GM19463 (cell line): ENCODE data around the gene SLC2A13.
"Not testable (repeated sequence)": the region's sequence is repeated elsewhere in the genome, so short reads cannot be mapped to it uniquely, and the experiment has no call there.

Experiments
- ATAC-seq: cut with Tn5 transposase; IDR thresholded peaks from one replicate; pipeline ENCODE4 v1.9.1; 2021; ENCODE audit warnings: mild to moderate bottlenecking, moderate library complexity; ENCODE audit not compliant: unreplicated experiment

Gene SLC2A13

GRCh38 chr12:39935839-39936238, 170.0 kb downstream of the SLC2A13 start:
- no peak for ATAC-seq

- ATAC-seq, result peak; percentile 47
Measured at GRCh38 chr12:39935275-39935674, 170.6 kb downstream of the SLC2A13 start.

DNA sequence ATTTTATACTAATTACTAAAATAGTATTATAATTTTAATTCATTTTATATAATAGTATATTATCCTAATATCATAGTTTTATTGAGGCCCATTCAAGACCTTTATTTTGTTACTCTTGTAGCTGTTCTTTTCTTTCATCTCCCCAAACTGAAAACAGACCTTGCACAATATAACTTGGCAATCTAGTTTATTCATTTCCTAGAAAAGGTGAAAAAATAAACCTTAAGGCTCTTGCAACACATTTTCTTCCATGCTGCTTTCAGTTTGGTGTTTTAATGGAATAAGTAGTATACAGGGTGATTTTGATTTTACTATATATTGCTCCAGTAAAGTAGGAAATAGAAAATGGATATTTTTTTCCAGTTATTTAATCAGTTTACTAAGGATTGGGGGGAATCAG, 174.0 kb downstream of the SLC2A13 start:
- ATAC-seq, result no peak

DNA sequence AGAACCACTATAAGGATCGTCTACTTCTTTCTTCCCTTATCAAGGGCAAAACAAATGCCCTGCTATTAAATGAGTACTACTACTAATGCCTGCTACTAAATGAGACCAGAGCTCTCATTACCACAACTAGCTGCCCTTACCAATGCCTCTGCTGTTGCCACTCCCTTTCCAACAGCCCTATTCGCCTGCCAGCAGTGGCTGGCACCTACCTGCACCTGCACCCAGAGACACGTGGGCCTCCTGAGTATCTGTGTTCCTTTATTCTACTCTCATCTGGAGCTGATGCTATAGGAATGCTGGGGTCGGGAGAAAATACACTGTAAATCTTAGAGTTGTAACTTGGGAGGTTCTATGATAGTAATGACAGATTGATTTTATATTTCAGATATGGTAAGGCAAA, 174.7 kb downstream of the SLC2A13 start:
- no peak for ATAC-seq

DNA sequence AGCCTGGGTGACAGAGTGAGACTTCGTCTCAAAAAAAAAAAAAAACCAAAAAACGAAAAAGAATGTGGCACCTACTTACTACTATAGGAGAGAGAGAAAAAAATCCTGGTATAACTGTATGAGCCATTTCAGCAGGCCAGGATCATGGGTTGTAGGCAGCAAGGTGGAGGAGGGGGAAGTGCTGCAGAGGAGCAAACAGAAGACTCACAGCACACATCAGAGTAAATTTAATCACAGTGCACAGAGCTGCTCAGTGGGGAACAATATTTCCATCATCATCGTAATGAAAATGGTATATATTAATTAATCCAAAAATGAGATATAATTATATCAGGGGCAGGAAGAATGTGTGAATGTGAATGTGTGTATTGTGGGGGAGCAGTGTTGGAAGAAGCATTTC, 175.8 kb downstream of the SLC2A13 start:
- no peak for ATAC-seq

GRCh38 chr12:39928181-39928899, 177.5 kb downstream of the SLC2A13 start:
- ATAC-seq, result no peak

- ATAC-seq, result no peak
Measured at GRCh38 chr12:39923364-39923763, 182.5 kb downstream of the SLC2A13 start.

DNA sequence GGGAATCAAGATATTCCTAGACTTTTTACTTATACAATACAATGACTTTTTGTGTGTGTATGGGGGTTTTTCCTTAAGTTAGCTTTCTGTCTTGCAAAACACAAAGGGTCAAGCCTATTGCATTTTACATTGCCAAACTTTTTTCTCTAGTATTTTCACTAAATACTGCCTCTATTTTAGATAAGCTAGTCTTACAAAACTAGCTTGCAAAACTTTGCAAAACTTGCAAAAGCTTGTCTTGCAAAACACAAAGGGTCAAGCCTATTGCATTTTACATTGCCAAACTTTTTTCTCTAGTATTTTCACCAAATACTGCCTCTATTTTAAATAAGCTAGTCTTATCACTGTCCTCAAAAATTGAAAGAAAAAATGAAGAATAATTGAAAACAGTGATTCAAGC, 183.3 kb downstream of the SLC2A13 start:
- not testable (repeated sequence) for ATAC-seq

DNA sequence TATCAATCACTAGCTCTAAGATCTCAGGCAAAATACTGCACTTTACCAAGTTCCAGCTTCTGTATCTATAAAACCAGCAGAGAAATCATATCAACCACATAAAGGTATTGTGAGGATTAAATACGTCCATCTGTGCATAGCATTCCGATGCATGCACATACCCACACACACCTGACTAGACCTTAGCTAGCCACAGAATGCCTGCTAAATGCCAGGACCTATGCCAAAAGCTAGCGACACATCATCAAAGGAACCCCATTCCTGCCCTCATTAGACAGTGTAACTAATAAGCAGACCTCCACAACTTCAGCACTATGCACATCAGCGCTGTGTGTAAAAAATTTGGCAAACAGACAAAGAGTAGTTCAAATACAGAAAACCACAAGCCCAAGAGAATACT, 185.2 kb downstream of the SLC2A13 start:
- no peak for ATAC-seq

DNA sequence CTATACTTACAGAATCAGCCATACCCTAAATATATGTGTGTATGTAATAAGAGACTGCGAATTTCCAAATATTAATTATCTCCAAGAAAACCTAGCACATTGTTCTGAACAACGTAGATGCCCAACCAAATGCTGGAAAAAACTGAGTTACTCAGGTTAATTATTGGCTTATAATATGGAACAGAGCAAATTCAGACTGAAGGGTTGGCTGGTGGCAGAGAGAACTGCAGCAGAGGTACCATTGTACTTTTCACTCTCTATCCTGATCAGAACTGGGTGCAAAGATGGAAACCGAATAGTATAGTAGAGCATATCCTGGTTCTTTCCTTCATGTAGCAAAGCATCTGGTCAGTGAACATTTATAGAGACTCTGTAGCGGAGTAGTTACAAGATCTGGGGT, 185.7 kb downstream of the SLC2A13 start:
- ATAC-seq, result no peak

GRCh38 chr12:39919790-39920189, 186.1 kb downstream of the SLC2A13 start:
- no peak for ATAC-seq

DNA sequence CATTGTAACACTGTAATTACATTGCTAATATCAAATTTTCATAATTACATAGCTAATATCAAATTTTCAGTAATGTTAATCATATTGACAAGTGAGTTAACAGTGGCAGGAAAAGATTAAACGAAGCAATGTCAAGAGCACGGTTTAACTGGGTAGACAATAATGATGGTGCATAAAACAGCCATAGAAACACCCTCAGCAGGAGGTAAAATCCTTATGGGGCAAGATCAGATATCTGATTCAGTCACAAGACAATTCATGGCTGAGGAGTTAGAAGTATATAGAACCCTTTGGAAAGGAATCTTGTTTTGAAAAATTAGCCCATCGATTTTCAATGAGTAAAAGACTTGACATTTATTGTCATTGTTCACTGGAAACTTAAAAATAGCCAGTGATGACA, 190.6 kb downstream of the SLC2A13 start:
- no peak for ATAC-seq

DNA sequence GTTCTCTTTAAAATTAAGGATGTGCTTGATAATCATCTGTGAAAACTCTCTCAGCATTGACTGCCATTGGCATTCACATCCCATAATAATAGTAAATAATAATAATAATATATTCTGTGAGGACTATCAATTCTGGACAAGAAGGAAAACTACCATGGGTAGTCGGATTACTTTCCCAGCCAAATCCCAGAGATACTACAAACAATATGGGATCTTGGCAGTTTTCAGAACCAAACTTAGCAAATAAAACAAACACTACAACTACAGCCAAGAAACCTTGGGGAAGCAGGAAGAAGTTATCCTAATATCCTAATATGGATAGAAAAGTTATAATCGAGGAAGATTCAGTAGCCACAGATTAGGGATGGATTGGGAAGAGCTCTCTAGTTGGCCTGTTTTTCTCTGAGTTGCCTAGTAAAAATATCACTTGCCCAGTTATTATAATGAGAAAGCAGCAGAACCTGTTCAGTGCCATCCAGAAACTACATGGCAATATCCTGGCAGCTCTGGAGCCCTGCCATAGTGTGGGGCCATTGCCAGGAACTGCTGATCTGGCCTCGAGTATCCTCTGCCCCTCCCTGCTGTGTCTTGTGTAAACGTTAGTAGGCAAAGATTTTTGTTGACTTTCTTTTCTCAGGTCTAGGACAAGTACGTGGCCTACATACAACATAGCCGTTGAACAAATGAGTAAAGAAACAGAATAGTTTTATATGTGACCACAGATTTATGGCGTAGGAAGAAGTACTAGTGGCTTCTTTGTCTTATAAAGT, 193.5 kb downstream of the SLC2A13 start:
- ATAC-seq, result no peak

DNA sequence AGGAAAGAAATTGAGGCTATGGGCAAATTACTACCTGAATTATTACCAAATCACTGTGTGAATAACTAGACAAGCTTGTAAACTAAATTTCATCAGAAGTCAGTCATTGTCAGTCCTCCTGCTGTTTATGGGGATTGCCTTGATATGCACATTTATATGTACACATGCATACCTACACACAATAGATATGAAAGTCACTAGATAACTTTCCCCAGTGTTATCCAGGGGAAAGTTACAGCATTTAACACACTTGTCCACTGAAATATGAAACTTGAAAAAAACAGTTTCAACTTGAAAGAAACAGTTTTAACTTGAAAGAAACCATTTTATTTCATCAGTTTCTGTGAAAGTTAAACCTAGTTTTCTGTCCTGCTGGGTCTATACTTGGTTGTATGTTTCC, 199.6 kb downstream of the SLC2A13 start:
- ATAC-seq, result no peak

- ATAC-seq, result no peak
Measured at GRCh38 chr12:39905152-39905551, 200.7 kb downstream of the SLC2A13 start.

DNA sequence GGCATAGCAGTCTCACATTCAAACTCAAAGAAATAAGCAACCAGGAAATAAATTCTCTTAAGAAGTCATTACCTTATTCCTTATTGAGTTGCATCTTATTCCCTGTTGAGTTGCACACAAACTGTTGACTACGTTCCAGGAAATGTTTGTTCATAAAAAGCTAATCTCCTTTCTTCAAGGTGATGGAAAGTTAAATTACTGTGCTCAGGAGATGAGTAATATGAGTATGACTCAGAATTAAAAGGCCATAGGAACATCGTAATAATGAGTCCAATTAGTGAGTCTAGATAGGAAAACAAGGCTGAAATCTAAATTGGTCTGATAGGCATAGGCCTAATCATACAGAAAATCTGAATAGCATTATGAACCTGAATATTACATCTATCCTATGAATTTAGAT, 203.1 kb downstream of the SLC2A13 start:
- ATAC-seq, result no peak

DNA sequence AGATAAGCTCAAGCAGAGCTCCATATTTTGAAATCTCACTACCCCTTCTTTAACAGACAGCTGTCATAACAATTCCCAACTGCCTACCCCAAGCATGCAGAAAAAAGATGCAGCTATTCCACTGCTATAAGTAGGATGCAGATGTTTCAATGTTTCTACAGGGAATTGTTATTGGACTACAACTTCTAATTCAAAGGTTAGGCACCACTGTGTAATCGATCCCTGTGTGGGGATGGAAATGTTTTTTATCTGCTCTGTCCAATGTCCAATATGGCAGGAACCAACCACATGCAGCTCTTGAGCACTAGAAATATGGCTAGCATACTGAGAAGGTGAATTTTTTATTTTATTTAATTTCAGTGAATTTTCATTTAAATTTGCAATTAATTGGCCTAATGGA, 208.6 kb downstream of the SLC2A13 start:
- no peak for ATAC-seq

DNA sequence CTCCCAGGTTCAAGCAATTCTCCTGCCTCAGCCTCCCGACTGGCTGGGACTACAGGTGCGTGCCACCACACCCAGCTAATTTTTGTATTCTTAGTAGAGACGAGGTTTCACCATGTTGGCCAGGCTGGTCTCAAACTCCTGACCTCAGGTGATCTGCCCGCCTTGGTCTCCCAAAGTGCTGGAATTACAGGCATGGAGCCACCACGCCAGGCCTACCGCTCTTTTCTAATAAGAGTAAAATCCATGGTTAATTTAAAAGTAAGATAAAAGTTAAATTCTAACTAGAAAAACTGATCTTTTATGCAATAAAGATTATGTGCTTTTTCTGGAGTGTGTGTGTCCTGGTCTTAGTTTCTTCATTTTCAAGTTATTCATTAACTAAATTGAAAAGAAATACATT, 212.5 kb downstream of the SLC2A13 start:
- not testable (repeated sequence) for ATAC-seq

DNA sequence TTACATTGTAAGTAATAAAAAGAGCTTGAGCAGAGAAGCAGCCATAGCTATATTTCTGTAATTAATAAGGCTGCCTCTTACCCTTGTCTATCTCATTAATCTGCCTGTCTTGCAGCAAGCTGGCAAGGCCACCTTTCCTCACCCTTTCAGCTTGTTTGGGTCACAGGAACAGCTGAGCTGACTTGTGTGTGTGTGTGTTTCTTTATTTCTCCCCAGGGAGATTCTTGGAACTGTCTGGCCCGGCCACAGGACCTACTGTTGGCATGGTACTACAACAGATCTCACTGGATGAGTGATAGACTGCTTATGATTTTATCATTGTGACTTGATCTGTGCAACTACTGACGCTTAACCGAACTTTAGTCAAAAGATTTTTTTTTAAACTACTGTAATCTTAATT, 213.7 kb downstream of the SLC2A13 start:
- ATAC-seq, result no peak

- no peak for ATAC-seq
Measured at GRCh38 chr12:39887856-39888255, 218.0 kb downstream of the SLC2A13 start.

DNA sequence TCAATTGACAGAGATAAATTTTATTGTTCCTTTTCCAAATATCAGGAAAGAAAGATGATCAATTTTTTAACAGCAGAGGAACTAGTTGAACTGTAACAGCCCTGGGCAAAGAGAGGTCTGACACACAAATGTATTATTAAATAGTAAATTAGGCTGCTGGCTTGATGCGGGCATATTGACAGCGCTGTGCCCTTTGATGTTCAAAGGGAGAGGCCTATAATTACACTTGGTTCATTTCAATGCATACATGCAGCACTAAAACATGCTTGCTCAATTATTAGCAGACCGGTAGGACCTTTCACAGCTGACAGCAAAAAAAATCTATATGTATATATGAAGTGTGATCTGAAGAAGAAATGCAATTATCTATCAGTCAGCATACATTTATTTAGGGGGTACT, 219.8 kb downstream of the SLC2A13 start:
- ATAC-seq, result no peak

GRCh38 chr12:39884616-39885125, 221.2 kb downstream of the SLC2A13 start:
- ATAC-seq, result no peak
